PC-3 (cell line): ENCODE results near the gene ACOT6. TPM values are rescaled to one million over a fixed set of nuclear protein-coding genes. Genes with fewer than 3 reads are reported as not detected.

Source experiments
- ATAC-seq: fragments of 200-7000 bp; cut with Tn5 transposase; 2 replicates; pipeline ENCODE4 v1.9.1; 2020; ENCODE audit warnings: mild to moderate bottlenecking, moderate library complexity
- BruUV-seq: library from RNA; stranded (reverse); fragments of 400-500 nt; replicated peaks from 2 replicates; lab custom pipeline; 2021; lab: Mats Ljungman, UMichigan
- CTCF ChIA-PET: fragments of 300-600 bp; sonication (Branson Sonifier 250); formaldehyde crosslinking; loops from one replicate; lab custom pipeline; 2022; ENCODE audit warnings: antibody characterized with exemption; lab: Charles Lee
- POLR2A ChIA-PET: fragments of 300-600 bp; sonication (Branson Sonifier 250); formaldehyde crosslinking; loops from one replicate; lab custom pipeline; 2022; ENCODE audit warnings: antibody characterized with exemption; ENCODE audit not compliant: unreplicated experiment; lab: Charles Lee
- DNase-seq: peaks from one replicate; pipeline ENCODE4 v3.0.0-alpha.2; 2015
- H2AFZ ChIP-seq: fragments of 300-600 bp; sonication (generic); 2 replicates; pipeline ENCODE4 v1.6.0; 2016; ENCODE audit warnings: antibody characterized with exemption, low read length
- H3F3A ChIP-seq: fragments of 300-600 bp; sonication (generic); one replicate; pipeline ENCODE4 v1.6.0; 2017; ENCODE audit warnings: antibody characterized with exemption, low read length, control low read depth, mild to moderate bottlenecking; ENCODE audit not compliant: unreplicated experiment
- H3K27ac ChIP-seq: fragments of 300-600 bp; sonication (generic); 2 replicates; pipeline ENCODE4 v1.5.1; 2016; ENCODE audit warnings: mild to moderate bottlenecking, low read length
- H3K27me3 ChIP-seq: fragments of 300-600 bp; sonication (generic); 2 replicates; pipeline ENCODE4 v1.6.1; 2016; ENCODE audit warnings: low read length, mixed read lengths
- H3K36me3 ChIP-seq: fragments of 300-600 bp; sonication (generic); 2 replicates; pipeline ENCODE4 v1.6.1; 2016; ENCODE audit warnings: low read depth, mixed run types, low read length, mixed read lengths
- H3K4me1 ChIP-seq: fragments of 300-600 bp; sonication (generic); 2 replicates; pipeline ENCODE4 v1.5.1; 2016; ENCODE audit warnings: low read length; ENCODE audit not compliant: insufficient read depth
- H3K4me2 ChIP-seq: fragments of 300-600 bp; sonication (generic); 2 replicates; pipeline ENCODE4 v1.6.0; 2016; ENCODE audit warnings: low read length
- H3K4me3 ChIP-seq: fragments of 300-600 bp; sonication (generic); 2 replicates; pipeline ENCODE4 v1.5.1; 2016; ENCODE audit warnings: mild to moderate bottlenecking, low read length, mixed read lengths
- H3K79me2 ChIP-seq: fragments of 300-600 bp; sonication (generic); 2 replicates; pipeline ENCODE4 v1.6.1; 2017; ENCODE audit warnings: low read length, mixed read lengths
- H3K9ac ChIP-seq: fragments of 300-600 bp; sonication (generic); 2 replicates; pipeline ENCODE4 v1.6.0; 2016; ENCODE audit warnings: mild to moderate bottlenecking, low read length
- H3K9me2 ChIP-seq: fragments of 300-600 bp; sonication (generic); replicated peaks from 2 replicates; pipeline ENCODE4 v1.6.1; 2016; ENCODE audit warnings: mixed run types, low read length, mixed read lengths
- H3K9me3 ChIP-seq: fragments of 300-600 bp; sonication (generic); 2 replicates; pipeline ENCODE4 v1.6.1; 2016; ENCODE audit warnings: low read length, mixed read lengths
- H4K20me1 ChIP-seq: fragments of 300-600 bp; sonication (generic); 2 replicates; pipeline ENCODE4 v1.6.1; 2016; ENCODE audit warnings: low read length, mixed read lengths
- EZH2 ChIP-seq: fragments of 300-600 bp; sonication (generic); IDR thresholded peaks from one replicate; pipeline ENCODE4 v1.6.1; 2017; ENCODE audit warnings: antibody characterized with exemption, mild to moderate bottlenecking, low read length; ENCODE audit not compliant: unreplicated experiment
- EZH2phosphoT487 ChIP-seq: fragments of 300-600 bp; sonication (generic); IDR thresholded peaks from 2 replicates; pipeline ENCODE4 v1.6.1; 2018; ENCODE audit warnings: mild to moderate bottlenecking, antibody characterized with exemption, low read length, borderline replicate concordance
- intact Hi-C: fragments of 100-400 bp; cut with micrococcal nuclease; formaldehyde crosslinking; loops from 2 replicates; pipeline ENCODE4 v1.9.0; 2023
- total RNA-seq: library from RNA; depleted of rRNA; stranded (reverse); fragments of >200 nt; gene quantifications from 2 replicates; pipeline ENCODE4 v1.2.3, GENCODE V29; 2014
- TF ChIP-seq, protein P1 (sequence below): fragments of 300-600 bp; sonication (generic); conservative IDR thresholded peaks from 2 replicates; pipeline ENCODE4 v1.5.1; 2017; ENCODE audit warnings: antibody characterized with exemption, low read depth, mild to moderate bottlenecking, low read length

The ACOT6 gene
- total RNA-seq, 1 experiment from 2014 or later = not detected

DNA sequence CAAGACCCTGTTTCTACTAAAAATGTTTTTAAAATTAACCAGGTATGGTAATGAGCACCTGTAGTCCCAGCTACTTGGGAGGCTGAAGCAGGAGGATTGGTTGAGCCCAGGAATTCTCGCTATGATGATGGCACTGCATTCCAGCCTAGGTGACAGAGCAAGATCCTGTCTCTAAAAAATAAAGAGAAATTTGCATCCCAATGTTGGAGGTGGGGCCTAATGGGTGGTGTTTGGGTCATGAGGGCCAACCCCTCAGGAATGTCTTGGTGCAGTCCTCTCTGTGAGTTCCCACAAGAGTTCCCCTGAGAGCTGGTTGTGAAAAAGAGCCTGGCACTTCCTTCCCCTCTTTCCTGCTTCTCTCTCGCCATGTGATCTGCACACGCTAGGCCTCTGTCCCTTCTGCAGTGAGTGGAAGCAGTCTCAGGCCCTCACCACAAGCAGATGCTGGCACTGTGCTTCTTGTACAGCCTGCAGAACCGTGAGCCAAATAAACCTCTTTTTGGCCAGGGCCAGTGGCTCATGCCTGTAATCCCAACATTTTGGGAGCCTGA, 11.3 kb downstream of the ACOT6 start:
- DNase-seq (no peak), ATAC-seq (no peak)
- Histone ChIP-seq H3K9me3 (no peaks in the 10 kb centered on the region), H4K20me1 (no peaks in the 10 kb centered on the region), H3K4me2 (no peak overlapping the region), H3K79me2 (no peaks in the 10 kb centered on the region), H3K36me3 (no peaks in the 10 kb centered on the region), H3K9ac (no peak overlapping the region), H3K27ac (no peak overlapping the region), H3K4me3 (no peak overlapping the region), H3K9me2 (no peaks in the 10 kb centered on the region), H2AFZ (no peak overlapping the region), H3K4me1 (no peaks in the 10 kb centered on the region), H3F3A (no peaks in the 10 kb centered on the region), H3K27me3 (no peaks in the 10 kb centered on the region)
- no TSS peak for BruUV-seq
- TF ChIP-seq, protein P1, sequence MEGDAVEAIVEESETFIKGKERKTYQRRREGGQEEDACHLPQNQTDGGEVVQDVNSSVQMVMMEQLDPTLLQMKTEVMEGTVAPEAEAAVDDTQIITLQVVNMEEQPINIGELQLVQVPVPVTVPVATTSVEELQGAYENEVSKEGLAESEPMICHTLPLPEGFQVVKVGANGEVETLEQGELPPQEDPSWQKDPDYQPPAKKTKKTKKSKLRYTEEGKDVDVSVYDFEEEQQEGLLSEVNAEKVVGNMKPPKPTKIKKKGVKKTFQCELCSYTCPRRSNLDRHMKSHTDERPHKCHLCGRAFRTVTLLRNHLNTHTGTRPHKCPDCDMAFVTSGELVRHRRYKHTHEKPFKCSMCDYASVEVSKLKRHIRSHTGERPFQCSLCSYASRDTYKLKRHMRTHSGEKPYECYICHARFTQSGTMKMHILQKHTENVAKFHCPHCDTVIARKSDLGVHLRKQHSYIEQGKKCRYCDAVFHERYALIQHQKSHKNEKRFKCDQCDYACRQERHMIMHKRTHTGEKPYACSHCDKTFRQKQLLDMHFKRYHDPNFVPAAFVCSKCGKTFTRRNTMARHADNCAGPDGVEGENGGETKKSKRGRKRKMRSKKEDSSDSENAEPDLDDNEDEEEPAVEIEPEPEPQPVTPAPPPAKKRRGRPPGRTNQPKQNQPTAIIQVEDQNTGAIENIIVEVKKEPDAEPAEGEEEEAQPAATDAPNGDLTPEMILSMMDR = no peak
- TF ChIP-seq EZH2 (no peak), EZH2phosphoT487 (no peak)
- intact Hi-C loops = no loop called here
- ChIA-PET POLR2A (no interaction called here), CTCF (no interaction called here)

GRCh38 chr14:73625706-73626105, 13.4 kb downstream of the ACOT6 start:
- no peaks in the 10 kb centered on the region for H3K9me2 ChIP-seq
- no peak overlapping the region for H3K4me3 ChIP-seq
- intact Hi-C loops = no loop called here
- H3K27ac ChIP-seq = no peak overlapping the region
- H3F3A ChIP-seq = no peaks in the 10 kb centered on the region
- H3K79me2 ChIP-seq = no peaks in the 10 kb centered on the region
- H3K9me3 ChIP-seq = no peaks in the 10 kb centered on the region
- TF ChIP-seq, protein P1 = no peak
- TF ChIP-seq EZH2 = no peak
- no peak for TF ChIP-seq EZH2phosphoT487
- H3K36me3 ChIP-seq = no peaks in the 10 kb centered on the region
- no peak overlapping the region for H3K9ac ChIP-seq
- ATAC-seq (no peak), DNase-seq (no peak)
- no peaks in the 10 kb centered on the region for H3K4me1 ChIP-seq
- POLR2A ChIA-PET = interaction anchor here (0.6 kb wide), 1 partner anchor 11 kb away, joined by 4 read pairs; no protein-coding TSS in a partner anchor
- no peak overlapping the region for H2AFZ ChIP-seq
- H3K27me3 ChIP-seq = no peaks in the 10 kb centered on the region
- no peak overlapping the region for H3K4me2 ChIP-seq
- CTCF ChIA-PET = no interaction called here
- no peaks in the 10 kb centered on the region for H4K20me1 ChIP-seq
- BruUV-seq = no TSS peak

DNA sequence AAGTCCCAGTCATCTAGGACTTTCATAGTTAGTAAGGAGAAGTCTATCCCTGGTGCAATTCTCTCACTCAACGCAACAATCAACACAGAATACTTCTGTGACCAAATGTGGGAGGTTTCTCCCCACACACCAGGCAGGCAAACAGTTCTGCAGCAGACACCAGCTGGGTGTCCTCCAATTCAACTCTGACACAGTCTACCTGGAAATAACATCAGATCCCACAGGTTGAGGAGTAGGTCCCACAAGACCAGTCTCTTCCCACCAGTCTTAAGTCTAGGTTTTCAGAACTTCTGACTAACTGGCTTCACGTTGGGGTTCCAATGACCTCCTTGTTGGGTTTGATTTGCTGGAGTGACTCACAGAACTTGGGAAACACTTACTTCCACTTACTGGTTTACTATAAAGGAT, 14.8 kb downstream of the ACOT6 start:
- TF ChIP-seq, protein P1 = no peak
- no peak for TF ChIP-seq EZH2phosphoT487
- TF ChIP-seq EZH2 = no peak
- ATAC-seq (no peak), DNase-seq (no peak)
- Histone ChIP-seq H2AFZ (no peak overlapping the region), H3F3A (no peaks in the 10 kb centered on the region), H3K4me2 (no peak overlapping the region), H3K9me2 (no peaks in the 10 kb centered on the region), H3K9me3 (no peaks in the 10 kb centered on the region), H4K20me1 (no peaks in the 10 kb centered on the region), H3K4me3 (no peak overlapping the region), H3K4me1 (no peaks in the 10 kb centered on the region), H3K79me2 (no peaks in the 10 kb centered on the region), H3K27me3 (no peaks in the 10 kb centered on the region), H3K9ac (no peak overlapping the region), H3K27ac (no peak overlapping the region), H3K36me3 (no peaks in the 10 kb centered on the region)
- BruUV-seq = no TSS peak
- intact Hi-C loops = no loop called here
- CTCF ChIA-PET = no interaction called here
- POLR2A ChIA-PET = no interaction called here
